K562 (cell line): ENCODE data around the gene INS. TPM values are rescaled to one million over a fixed set of nuclear protein-coding genes. Genes with fewer than 3 reads are reported as not detected.

ENCODE experiments used
- ATAC-seq: fragments of 200-7000 bp; cut with Tn5 transposase; 3 replicates; pipeline ENCODE4 v1.9.1; 2020; ENCODE audit warnings: moderate library complexity
- BruUV-seq: library from RNA; stranded (reverse); fragments of 400-500 nt; replicated peaks from 2 replicates; lab custom pipeline; 2021; lab: Mats Ljungman, UMichigan
- CTCF ChIA-PET: fragments of 300-600 bp; formaldehyde crosslinking; extraction: SDS; loops from one replicate; lab custom pipeline; 2021; ENCODE audit warnings: low intra/inter-chr PET ratio; lab: Yijun Ruan, JAX
- POLR2A ChIA-PET: fragments of 300-600, 350-650 bp; sonication (Branson Sonifier 250); formaldehyde crosslinking; extraction: SDS; loops from one replicate; lab custom pipeline; 2021; ENCODE audit warnings: antibody characterized with exemption, inconsistent platforms; lab: Yijun Ruan, JAX
- DNase-seq, 4 experiments: peaks; one replicate each; pipeline versions ENCODE4 v3.0.0 to v3.0.0-alpha.2; 2011 to 2018; ENCODE audit warnings: low spot score in 3 of 4, mixed read lengths in 3 of 4; ENCODE audit errors: extremely low read depth in 1 of 4
- FAIRE-seq: peaks from 2 replicates; lab custom pipeline; 2011; peaks lifted over from hg19 to GRCh38; lab: Jason Lieb, UNC
- H2AFZ ChIP-seq: 2 replicates; pipeline ENCODE4 v1.6.0; 2011; ENCODE audit warnings: low read depth, low read length, control low read depth, inconsistent platforms
- H3K27ac ChIP-seq: fragments of 200-600 bp; 3 replicates; pipeline ENCODE4 v1.8.0; 2011; ENCODE audit warnings: low read depth, mild to moderate bottlenecking, control low read depth, inconsistent platforms, low read length, moderate library complexity, mixed read lengths; ENCODE audit errors: extremely low read depth
- H3K27me3 ChIP-seq, 2 experiments: fragments of 300-600 bp in 1 of 2; 2 replicates in 1 of 2; 3 replicates in 1 of 2; pipeline versions ENCODE4 v1.6.0 to v1.8.0; 2011; ENCODE audit warnings: inconsistent platforms in 2 of 2, low read length in 2 of 2, mild to moderate bottlenecking in 1 of 2, mixed read lengths in 1 of 2, moderate library complexity in 1 of 2; ENCODE audit not compliant: control insufficient read depth in 2 of 2, insufficient read depth in 2 of 2
- H3K36me3 ChIP-seq: fragments of 300-600 bp; 3 replicates; pipeline ENCODE4 v1.8.0; 2011; ENCODE audit warnings: mild to moderate bottlenecking, low read length, inconsistent platforms; ENCODE audit not compliant: control insufficient read depth, insufficient read depth
- H3K4me1 ChIP-seq, 2 experiments: fragments of 200-600 bp in 1 of 2; replicated peaks in 1 of 2; 2 replicates in 1 of 2; 3 replicates in 1 of 2; pipeline versions ENCODE4 v1.5.1 to v1.8.0; 2011; ENCODE audit warnings: inconsistent platforms in 2 of 2, low read length in 2 of 2, mild to moderate bottlenecking in 1 of 2, mixed read lengths in 1 of 2, moderate library complexity in 1 of 2; ENCODE audit not compliant: control insufficient read depth in 2 of 2, insufficient read depth in 2 of 2
- H3K4me2 ChIP-seq: 2 replicates; pipeline ENCODE4 v1.6.1; 2011; ENCODE audit warnings: low read length, control low read depth, inconsistent platforms, mixed read lengths; ENCODE audit not compliant: insufficient read depth
- H3K4me3 ChIP-seq: fragments of 200-600 bp; sonication (generic), shearing (Covaris generic); 2 replicates; pipeline ENCODE4 v1.5.1; 2016; ENCODE audit warnings: control low read depth, inconsistent platforms
- H3K79me2 ChIP-seq: fragments of 200-600 bp; 3 replicates; pipeline ENCODE4 v1.8.0; 2011; ENCODE audit warnings: low read length, inconsistent platforms; ENCODE audit not compliant: control insufficient read depth, insufficient read depth
- H3K9ac ChIP-seq, 2 experiments: 2 replicates each; pipeline versions ENCODE4 v1.6.0 to v1.6.1; 2011; ENCODE audit warnings: low read depth in 2 of 2, low read length in 2 of 2, control low read depth in 1 of 2, inconsistent platforms in 1 of 2, mild to moderate bottlenecking in 1 of 2, mixed read lengths in 1 of 2; ENCODE audit not compliant: insufficient read depth in 1 of 2
- H3K9me1 ChIP-seq: one replicate; pipeline ENCODE4 v1.6.0; 2011; ENCODE audit warnings: inconsistent platforms, mild to moderate bottlenecking, low read length, moderate library complexity; ENCODE audit not compliant: control insufficient read depth, insufficient read depth
- H3K9me3 ChIP-seq: replicated peaks from 2 replicates; pipeline ENCODE4 v1.5.1; 2011; ENCODE audit warnings: low read depth, low read length, inconsistent platforms; ENCODE audit not compliant: control insufficient read depth, insufficient read depth
- H4K20me1 ChIP-seq: replicated peaks from 2 replicates; pipeline ENCODE4 v1.6.1; 2011; ENCODE audit warnings: low read length, inconsistent platforms, mixed read lengths; ENCODE audit not compliant: control insufficient read depth, insufficient read depth
- BHLHE40 ChIP-seq: IDR thresholded peaks from 2 replicates; pipeline ENCODE4 v1.6.1; 2011; ENCODE audit warnings: low read length, improper control_type of control experiment
- DACH1 ChIP-seq: fragments of 450-650 bp; IDR thresholded peaks from 2 replicates; pipeline ENCODE4 v1.6.1; 2018; ENCODE audit not compliant: partially characterized antibody
- EP400 ChIP-seq: fragments of 450-650 bp; IDR thresholded peaks from 2 replicates; pipeline ENCODE4 v1.6.1; 2017; ENCODE audit warnings: antibody characterized with exemption, mild to moderate bottlenecking, moderate library complexity
- GABPB2 ChIP-seq: fragments of 250-450 bp; sonication (Bioruptor Pico); conservative IDR thresholded peaks from 2 replicates; pipeline ENCODE4 v1.5.1; 2021; ENCODE audit warnings: mild to moderate bottlenecking
- NFATC3 ChIP-seq: fragments of 450-650 bp; IDR thresholded peaks from 2 replicates; pipeline ENCODE4 v1.6.1; 2017; ENCODE audit warnings: mild to moderate bottlenecking
- PHTF2 ChIP-seq: fragments of 250-450 bp; sonication (Bioruptor Pico); IDR thresholded peaks from 2 replicates; pipeline ENCODE4 v1.5.0; 2021; ENCODE audit warnings: mild to moderate bottlenecking
- SP1 ChIP-seq: sonication (generic); formaldehyde crosslinking; IDR thresholded peaks from 2 replicates; pipeline ENCODE4 v1.8.1; 2022; ENCODE audit warnings: mild to moderate bottlenecking, missing genetic modification reagents
- TCF7 ChIP-seq: sonication (generic); IDR thresholded peaks from 2 replicates; pipeline ENCODE4 v1.6.1; 2016; ENCODE audit warnings: antibody characterized with exemption, borderline replicate concordance
- ZNF146 ChIP-seq: IDR thresholded peaks from one replicate; pipeline ENCODE4 v1.6.1; 2018; ENCODE audit warnings: missing compliant biosample characterization; ENCODE audit not compliant: unreplicated experiment
- WGBS: fragments of 100-300 bp; shearing (Covaris generic); methylation state at CpG from one replicate; pipeline ENCODE4 v1.1.6; 2016; ENCODE audit warnings: low coverage, mixed read lengths; ENCODE audit not compliant: insufficient coverage; ENCODE audit errors: missing lambda C conversion rate; 5-methylcytosine and 5-hydroxymethylcytosine counted together
- in situ Hi-C: fragments of 300-500 bp; cut with MboI; formaldehyde crosslinking; loops from 4 replicates; pipeline ENCODE4 v1.15.0; 2018; ENCODE audit warnings: inconsistent platforms, mixed read lengths
- intact Hi-C: fragments of 100-400 bp; cut with micrococcal nuclease; formaldehyde crosslinking; loops from 2 replicates; pipeline ENCODE4 v1.14.2; 2022
- polyA plus RNA-seq, 8 experiments: library from polyadenylated mRNA; depleted of rRNA in 4 of 8; stranded (reverse) in 5 of 8; unstranded in 3 of 8; fragments of >200 nt; fragmentation: Nextera tagmentation in 2 of 8; fragmentation: Illumina TruSeq in 1 of 8; extraction: Ambion mirVana in 2 of 8; extraction: Trizol in 1 of 8; gene quantifications; 2 replicates each; pipeline versions ENCODE4 v1.2.1 to v1.2.3, GENCODE V29; 2011 to 2014; ENCODE audit warnings: inconsistent platforms in 1 of 8, missing spikeins in 1 of 8
- total RNA-seq, 7 experiments: library from RNA; depleted of rRNA in 6 of 7; stranded (reverse); fragments of >200 nt in 6 of 7; fragmentation: Illumina TruSeq in 2 of 7; extraction: Trizol in 2 of 7; gene quantifications; 2 replicates each; pipeline versions ENCODE4 v1.2.1 to v1.2.3, GENCODE V29; 2011 to 2021; ENCODE audit warnings: low replicate concordance in 1 of 7
- TF ChIP-seq, protein P1 (sequence below): fragments of 450-650 bp; conservative IDR thresholded peaks from 2 replicates; pipeline ENCODE4 v1.6.1; 2016; ENCODE audit warnings: missing genetic modification characterization, low read depth, mild to moderate bottlenecking, missing compliant biosample characterization, moderate library complexity
- TF ChIP-seq, protein P2 (sequence below), 2 experiments: IDR thresholded peaks; 2 replicates each; pipeline ENCODE4 v1.6.1; 2011; ENCODE audit warnings: borderline replicate concordance in 1 of 2, control low read depth in 1 of 2, low read depth in 1 of 2, low read length in 1 of 2, mild to moderate bottlenecking in 1 of 2, mixed read lengths in 1 of 2, moderate library complexity in 1 of 2; ENCODE audit not compliant: insufficient read depth in 1 of 2, insufficient read length in 1 of 2, poor library complexity in 1 of 2, severe bottlenecking in 1 of 2; ENCODE audit errors: extremely low read depth in 1 of 2

The INS gene
- total and polyA plus RNA-seq, 9 of the 15 experiments (the other 6 are each of a cell fraction or from before 2014, with no cell fraction given) = not detected

GRCh38 chr11:2202071-2202899 is 41.3 kb upstream of the INS start:
- ATAC-seq (no peak; the same call in 2 of the 3 replicates), FAIRE-seq (no peak), DNase-seq (peak in 1 of 4 experiments; percentile 36)
- POLR2A ChIA-PET = interaction anchor here (0.6 kb wide), 2 partner anchors 16 to 1327 kb away, joined by 3 read pairs; no protein-coding TSS in a partner anchor
- no TSS peak for BruUV-seq
- H3K4me3 ChIP-seq = no peak overlapping the region
- no peak overlapping the region for H2AFZ ChIP-seq
- intact Hi-C loops (no loop called here), in situ Hi-C loops (loop anchor here (5.0 to 10.0 kb wide), 3 partner anchors 95 to 313 kb away; no protein-coding TSS in a partner anchor)
- H3K36me3 ChIP-seq = no peaks in the 10 kb centered on the region
- WGBS = 2% methylated on average over 6 of the region's 29 CpGs
- H3K9ac ChIP-seq = no peak overlapping the region
- TF ChIP-seq ZNF146 (CRISPR knock-in tag) (no peak), BHLHE40 (peak; percentile 67), DACH1 (no peak), TCF7 (no peak), SP1 (CRISPR knock-in tag) (no peak), PHTF2 (CRISPR knock-in tag) (no peak), NFATC3 (no peak), GABPB2 (CRISPR knock-in tag) (no peak), EP400 (no peak)
- TF ChIP-seq, protein P1, sequence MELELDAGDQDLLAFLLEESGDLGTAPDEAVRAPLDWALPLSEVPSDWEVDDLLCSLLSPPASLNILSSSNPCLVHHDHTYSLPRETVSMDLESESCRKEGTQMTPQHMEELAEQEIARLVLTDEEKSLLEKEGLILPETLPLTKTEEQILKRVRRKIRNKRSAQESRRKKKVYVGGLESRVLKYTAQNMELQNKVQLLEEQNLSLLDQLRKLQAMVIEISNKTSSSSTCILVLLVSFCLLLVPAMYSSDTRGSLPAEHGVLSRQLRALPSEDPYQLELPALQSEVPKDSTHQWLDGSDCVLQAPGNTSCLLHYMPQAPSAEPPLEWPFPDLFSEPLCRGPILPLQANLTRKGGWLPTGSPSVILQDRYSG (tag) = no peak
- TF ChIP-seq, protein P2, sequence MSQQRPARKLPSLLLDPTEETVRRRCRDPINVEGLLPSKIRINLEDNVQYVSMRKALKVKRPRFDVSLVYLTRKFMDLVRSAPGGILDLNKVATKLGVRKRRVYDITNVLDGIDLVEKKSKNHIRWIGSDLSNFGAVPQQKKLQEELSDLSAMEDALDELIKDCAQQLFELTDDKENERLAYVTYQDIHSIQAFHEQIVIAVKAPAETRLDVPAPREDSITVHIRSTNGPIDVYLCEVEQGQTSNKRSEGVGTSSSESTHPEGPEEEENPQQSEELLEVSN (IDR thresholded peaks at IDR 0.05; ENCODE audit: borderline replicate concordance in 1 of 2, extremely low read depth in 1 of 2, insufficient read depth in 1 of 2, insufficient read length in 1 of 2, low read depth in 1 of 2, low read length in 1 of 2, poor library complexity in 1 of 2, severe bottlenecking in 1 of 2) = peak in 1 of 2 experiments; percentile 36
- H3K79me2 ChIP-seq = no peaks in the 10 kb centered on the region
- H4K20me1 ChIP-seq = no peaks in the 10 kb centered on the region; the same call in none of the 2 replicates
- H3K27me3 ChIP-seq = peaks cover 2 to 26% of the 10 kb centered on the region in 2 experiments; a peak in 4 of 5 replicates
- H3K9me3 ChIP-seq = no peaks in the 10 kb centered on the region
- peaks cover 0 to 55% of the 10 kb centered on the region in 2 experiments; a peak in 2 of 5 replicates for H3K4me1 ChIP-seq
- H3K4me2 ChIP-seq = no peak overlapping the region
- no peak overlapping the region for H3K27ac ChIP-seq
- H3K9me1 ChIP-seq = no peaks in the 10 kb centered on the region
- CTCF ChIA-PET = no interaction called here
